Kidney epithelial cell (primary cell): ENCODE measurements around the gene NTNG1. TPM values are rescaled to one million over a fixed set of nuclear protein-coding genes. Genes with fewer than 3 reads are reported as not detected.

Source experiments
- DNase-seq: peaks from one replicate; pipeline ENCODE4 v3.0.0-alpha.2; 2010; ENCODE audit warnings: low read depth
- H3K27me3 ChIP-seq: 2 replicates; pipeline ENCODE4 v1.6.0; 2011; ENCODE audit warnings: low read length; ENCODE audit not compliant: control insufficient read depth, insufficient read depth
- H3K36me3 ChIP-seq: 2 replicates; pipeline ENCODE4 v1.5.1; 2011; ENCODE audit warnings: low read length; ENCODE audit not compliant: control insufficient read depth, insufficient read depth
- H3K4me3 ChIP-seq: 2 replicates; pipeline ENCODE4 v1.5.1; 2011; ENCODE audit warnings: low read depth, mild to moderate bottlenecking, control low read depth, low read length
- CTCF ChIP-seq: IDR thresholded peaks from 2 replicates; pipeline ENCODE4 v1.5.1; 2011; ENCODE audit warnings: mild to moderate bottlenecking, moderate library complexity, low read length, control low read depth, inconsistent platforms; ENCODE audit not compliant: insufficient read depth, poor library complexity, severe bottlenecking
- total RNA-seq: library from RNA; depleted of rRNA; stranded (reverse); fragments of >200 nt; gene quantifications from 2 replicates; pipeline ENCODE4 v1.2.3, GENCODE V29; 2015

The NTNG1 gene
- total RNA-seq, 1 donor from 2014 or later = 3.7 TPM

GRCh38 chr1:107100331-107100984 lies 40.4 kb upstream of the NTNG1 start:
- no peak for DNase-seq
- H3K36me3 ChIP-seq = no peaks in the 10 kb centered on the region
- no peak for TF ChIP-seq CTCF
- H3K27me3 ChIP-seq = no peaks in the 10 kb centered on the region
- no peak overlapping the region for H3K4me3 ChIP-seq

GRCh38 chr1:107105914-107106313 lies 34.9 kb upstream of the NTNG1 start:
- DNase-seq = no peak
- H3K27me3 ChIP-seq = no peaks in the 10 kb centered on the region
- no peak overlapping the region for H3K4me3 ChIP-seq
- no peak for TF ChIP-seq CTCF
- no peaks in the 10 kb centered on the region for H3K36me3 ChIP-seq

- TF ChIP-seq CTCF = no peak
- Histone ChIP-seq H3K4me3 (no peak overlapping the region), H3K36me3 (no peaks in the 10 kb centered on the region), H3K27me3 (no peaks in the 10 kb centered on the region)
- DNase-seq = no peak
Observed at GRCh38 chr1:107110326-107110725, 30.5 kb upstream of the NTNG1 start.

GRCh38 chr1:107116306-107116790 lies 24.5 kb upstream of the NTNG1 start:
- no peaks in the 10 kb centered on the region for H3K27me3 ChIP-seq
- no peak overlapping the region for H3K4me3 ChIP-seq
- no peaks in the 10 kb centered on the region for H3K36me3 ChIP-seq
- DNase-seq = no peak
- no peak for TF ChIP-seq CTCF

GRCh38 chr1:107122225-107122624 lies 18.6 kb upstream of the NTNG1 start:
- H3K36me3 ChIP-seq = no peaks in the 10 kb centered on the region
- H3K4me3 ChIP-seq = no peak overlapping the region
- H3K27me3 ChIP-seq = no peaks in the 10 kb centered on the region
- no peak for TF ChIP-seq CTCF
- no peak for DNase-seq

- no peaks in the 10 kb centered on the region for H3K27me3 ChIP-seq
- no peak overlapping the region for H3K4me3 ChIP-seq
- no peak for DNase-seq
- no peak for TF ChIP-seq CTCF
- no peaks in the 10 kb centered on the region for H3K36me3 ChIP-seq
Observed at GRCh38 chr1:107123741-107124140, 17.1 kb upstream of the NTNG1 start.
